KMS-11 (cell line): ENCODE results near the gene MAP7.
"Not testable (repeated sequence)": the region's sequence is repeated elsewhere in the genome, so short reads cannot be mapped to it uniquely, and the experiment has no call there.

ENCODE experiments used
- H2AFZ ChIP-seq: fragments of 200-600 bp; sonication (generic); 2 replicates; pipeline ENCODE4 v1.6.1; 2016; ENCODE audit warnings: antibody characterized with exemption, mixed run types, low read depth
- H3K27ac ChIP-seq: fragments of 200-600 bp; sonication (generic); 2 replicates; pipeline ENCODE4 v1.6.1; 2016; ENCODE audit warnings: mild to moderate bottlenecking, mixed run types
- H3K27me3 ChIP-seq: fragments of 200-600 bp; sonication (generic); 2 replicates; pipeline ENCODE4 v1.6.1; 2017; ENCODE audit warnings: mild to moderate bottlenecking, low read depth, mixed run types, moderate library complexity; ENCODE audit not compliant: insufficient read depth
- H3K36me3 ChIP-seq: fragments of 200-600 bp; sonication (generic); 2 replicates; pipeline ENCODE4 v1.6.1; 2017; ENCODE audit warnings: mild to moderate bottlenecking, mixed run types; ENCODE audit not compliant: insufficient read depth
- H3K4me1 ChIP-seq: fragments of 200-600 bp; sonication (generic); 2 replicates; pipeline ENCODE4 v1.6.1; 2016; ENCODE audit warnings: mild to moderate bottlenecking, low read depth, mixed run types; ENCODE audit not compliant: poor library complexity, severe bottlenecking
- H3K4me2 ChIP-seq: fragments of 200-600 bp; sonication (generic); 2 replicates; pipeline ENCODE4 v1.7.0; 2016; ENCODE audit warnings: mild to moderate bottlenecking, mixed run types
- H3K4me3 ChIP-seq: fragments of 200-600 bp; sonication (generic); IDR thresholded peaks from 2 replicates; pipeline ENCODE4 v1.6.1; 2017; ENCODE audit warnings: low read depth, low read length, mixed read lengths; ENCODE audit not compliant: insufficient read depth
- H3K79me2 ChIP-seq: fragments of 200-600 bp; sonication (generic); 2 replicates; pipeline ENCODE4 v1.6.1; 2016; ENCODE audit warnings: low read depth, mixed run types; ENCODE audit not compliant: insufficient read depth
- H3K9ac ChIP-seq: fragments of 200-600 bp; sonication (generic); 2 replicates; pipeline ENCODE4 v1.6.1; 2016; ENCODE audit warnings: mild to moderate bottlenecking, mixed run types
- H4K20me1 ChIP-seq: fragments of 200-600 bp; sonication (generic); 2 replicates; pipeline ENCODE4 v1.6.1; 2016; ENCODE audit warnings: mild to moderate bottlenecking, mixed run types; ENCODE audit not compliant: insufficient read depth
- TF ChIP-seq, protein P1 (sequence below): fragments of 200-600 bp; sonication (generic); conservative IDR thresholded peaks from 2 replicates; pipeline ENCODE4 v1.6.1; 2017; ENCODE audit warnings: low read depth, mild to moderate bottlenecking, antibody characterized with exemption, low read length, moderate library complexity, mixed read lengths

Gene MAP7

DNA sequence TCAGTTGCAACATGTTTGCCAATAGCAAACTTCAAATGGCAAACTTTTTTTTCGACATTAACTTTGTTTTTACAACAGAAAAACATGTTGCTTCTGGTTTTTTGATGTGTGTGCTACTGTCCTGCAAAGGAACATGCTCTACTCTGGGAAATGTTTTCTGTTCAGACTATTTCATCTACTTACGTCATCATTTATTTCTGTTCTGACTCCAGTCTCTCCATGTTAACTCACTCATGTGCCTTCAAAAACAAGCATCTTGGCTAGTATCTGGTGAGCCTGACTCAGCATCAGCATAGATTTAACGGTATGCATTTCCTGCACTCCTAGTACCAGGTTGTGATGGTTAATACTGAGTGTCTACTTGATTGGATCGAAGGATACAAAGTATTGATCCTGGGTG is 36.1 kb upstream of the MAP7 start:
- Histone ChIP-seq H4K20me1 (no peaks in the 10 kb centered on the region), H2AFZ (no peak overlapping the region), H3K27me3 (no peaks in the 10 kb centered on the region), H3K79me2 (no peaks in the 10 kb centered on the region), H3K9ac (no peak overlapping the region), H3K4me3 (no peak overlapping the region), H3K4me1 (no peaks in the 10 kb centered on the region), H3K36me3 (no peaks in the 10 kb centered on the region), H3K4me2 (no peak overlapping the region), H3K27ac (no peak overlapping the region)
- TF ChIP-seq, protein P1, sequence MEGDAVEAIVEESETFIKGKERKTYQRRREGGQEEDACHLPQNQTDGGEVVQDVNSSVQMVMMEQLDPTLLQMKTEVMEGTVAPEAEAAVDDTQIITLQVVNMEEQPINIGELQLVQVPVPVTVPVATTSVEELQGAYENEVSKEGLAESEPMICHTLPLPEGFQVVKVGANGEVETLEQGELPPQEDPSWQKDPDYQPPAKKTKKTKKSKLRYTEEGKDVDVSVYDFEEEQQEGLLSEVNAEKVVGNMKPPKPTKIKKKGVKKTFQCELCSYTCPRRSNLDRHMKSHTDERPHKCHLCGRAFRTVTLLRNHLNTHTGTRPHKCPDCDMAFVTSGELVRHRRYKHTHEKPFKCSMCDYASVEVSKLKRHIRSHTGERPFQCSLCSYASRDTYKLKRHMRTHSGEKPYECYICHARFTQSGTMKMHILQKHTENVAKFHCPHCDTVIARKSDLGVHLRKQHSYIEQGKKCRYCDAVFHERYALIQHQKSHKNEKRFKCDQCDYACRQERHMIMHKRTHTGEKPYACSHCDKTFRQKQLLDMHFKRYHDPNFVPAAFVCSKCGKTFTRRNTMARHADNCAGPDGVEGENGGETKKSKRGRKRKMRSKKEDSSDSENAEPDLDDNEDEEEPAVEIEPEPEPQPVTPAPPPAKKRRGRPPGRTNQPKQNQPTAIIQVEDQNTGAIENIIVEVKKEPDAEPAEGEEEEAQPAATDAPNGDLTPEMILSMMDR: no peak

DNA sequence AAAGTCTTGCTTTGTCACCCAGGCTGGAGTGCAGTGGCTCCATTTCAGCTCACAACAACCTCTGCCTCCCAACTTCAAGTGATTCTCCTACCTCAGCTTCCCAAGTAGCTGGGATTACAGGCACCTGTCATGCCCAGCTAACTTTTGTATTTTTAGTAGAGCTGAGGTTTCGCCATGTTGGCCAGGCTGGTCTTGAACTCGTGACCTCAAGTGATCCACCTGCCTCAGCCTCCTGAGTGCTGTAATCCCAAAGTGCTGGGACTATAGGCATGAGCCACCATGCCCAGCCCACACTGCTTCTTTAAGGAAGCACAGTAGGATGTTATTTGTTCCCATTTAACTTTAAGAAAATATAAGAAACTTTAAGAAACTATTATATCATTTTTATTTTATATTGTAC is 35.3 kb upstream of the MAP7 start:
- not testable (repeated sequence) for H3K4me3 ChIP-seq, H2AFZ ChIP-seq, H3K27me3 ChIP-seq, H3K79me2 ChIP-seq, H4K20me1 ChIP-seq, H3K9ac ChIP-seq, H3K4me1 ChIP-seq, H3K27ac ChIP-seq, H3K36me3 ChIP-seq, H3K4me2 ChIP-seq

DNA sequence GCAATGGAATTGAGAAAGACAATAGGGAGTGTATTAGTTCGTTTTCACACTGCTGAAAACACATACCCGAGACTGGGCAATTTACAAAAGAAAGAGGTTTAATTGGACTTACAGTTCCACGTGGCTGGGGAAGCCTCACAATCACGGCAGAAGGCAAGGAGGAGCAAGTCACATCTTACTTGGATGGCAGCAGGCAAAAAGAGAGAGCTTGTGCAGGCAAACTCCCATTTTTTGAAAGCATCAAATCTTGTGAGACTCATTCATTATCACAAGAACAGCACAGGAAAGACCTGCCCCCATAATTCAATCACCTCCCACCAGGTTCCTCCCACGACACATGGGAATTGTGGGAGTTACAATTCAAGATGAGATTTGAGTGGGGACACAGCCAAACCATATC is 34.1 kb upstream of the MAP7 start:
- H3K27ac ChIP-seq, H3K4me2 ChIP-seq, H3K27me3 ChIP-seq, H3K9ac ChIP-seq, H3K79me2 ChIP-seq, H3K4me1 ChIP-seq, H3K36me3 ChIP-seq, H3K4me3 ChIP-seq, H4K20me1 ChIP-seq, H2AFZ ChIP-seq: not testable (repeated sequence)

DNA sequence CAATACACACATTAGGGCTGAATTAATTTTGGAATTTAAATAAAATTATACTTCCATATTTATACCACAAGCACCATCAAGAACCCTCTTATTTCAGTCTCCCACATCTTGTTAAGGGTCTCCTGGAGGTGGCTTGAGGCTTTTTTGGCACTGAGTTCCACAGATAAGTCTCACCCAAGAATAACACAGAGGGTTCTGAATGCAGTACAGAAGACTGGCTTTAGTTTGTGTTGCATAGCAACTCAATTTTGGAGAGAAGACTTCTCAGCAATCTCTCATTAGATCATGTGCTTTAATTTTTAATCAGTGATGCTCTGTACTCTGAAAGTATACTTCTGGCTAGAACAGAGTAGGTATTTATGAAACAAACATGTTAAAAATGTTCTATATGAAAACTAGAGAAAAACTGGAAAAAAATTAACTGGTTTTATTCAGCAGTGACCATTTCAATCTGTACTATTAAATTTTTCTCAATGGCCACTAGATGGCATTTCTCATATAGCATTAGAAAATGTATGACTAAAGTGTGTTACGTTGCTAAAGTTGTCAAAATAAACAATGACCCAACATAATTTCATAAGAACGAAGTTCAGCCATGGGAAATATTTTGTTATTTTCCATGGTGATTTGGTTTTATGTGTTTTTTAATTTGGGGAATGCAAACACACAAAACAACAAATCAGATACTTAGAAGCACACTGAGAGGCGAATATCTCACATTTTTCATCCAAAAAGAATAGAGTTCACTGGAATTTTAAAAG is 32.7 kb upstream of the MAP7 start:
- Histone ChIP-seq H3K79me2 (no peaks in the 10 kb centered on the region), H3K9ac (no peak overlapping the region), H4K20me1 (no peaks in the 10 kb centered on the region), H2AFZ (no peak overlapping the region), H3K27ac (no peak overlapping the region), H3K27me3 (no peaks in the 10 kb centered on the region), H3K4me2 (no peak overlapping the region), H3K4me3 (no peak overlapping the region), H3K36me3 (no peaks in the 10 kb centered on the region), H3K4me1 (no peaks in the 10 kb centered on the region)
- TF ChIP-seq, protein P1: peak; percentile 72

DNA sequence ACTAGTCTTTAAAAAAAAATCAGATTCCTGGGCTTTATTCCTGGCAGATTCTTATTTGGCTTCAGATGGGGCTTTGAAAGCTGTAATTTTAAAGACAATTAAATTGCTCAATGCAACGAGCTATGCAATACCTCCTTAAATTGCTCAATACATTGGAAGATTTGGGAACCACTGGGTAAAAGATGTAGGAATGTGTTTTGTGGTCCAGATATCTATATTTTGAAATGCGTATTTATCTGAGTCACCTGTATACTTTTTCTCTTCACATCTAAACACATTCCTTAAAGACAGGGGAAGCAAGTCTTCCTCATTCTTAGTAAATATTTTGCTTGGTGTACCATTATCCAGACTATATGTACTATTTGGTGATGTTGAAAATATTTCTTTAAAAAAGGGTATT is 29.6 kb upstream of the MAP7 start:
- no peaks in the 10 kb centered on the region for H3K27me3 ChIP-seq

More for the DNA sequence above, 29.6 kb upstream of the MAP7 start:
- no peaks in the 10 kb centered on the region for H4K20me1 ChIP-seq
- no peaks in the 10 kb centered on the region for H3K4me1 ChIP-seq
- H3K79me2 ChIP-seq: no peaks in the 10 kb centered on the region
- TF ChIP-seq, protein P1: no peak
- H2AFZ ChIP-seq: no peak overlapping the region
- no peak overlapping the region for H3K4me3 ChIP-seq
- H3K27ac ChIP-seq: no peak overlapping the region
- no peak overlapping the region for H3K4me2 ChIP-seq
- H3K9ac ChIP-seq: no peak overlapping the region
- no peaks in the 10 kb centered on the region for H3K36me3 ChIP-seq
